Right atrium auricular region (tissue), 2 donors: ENCODE data around the gene UBN1. TPM values are rescaled to one million over a fixed set of nuclear protein-coding genes. Genes with fewer than 3 reads are reported as not detected.

Source experiments
- DNase-seq: peaks from one replicate; pipeline ENCODE4 v3.0.0-alpha.2; 2019; ENCODE audit warnings: low spot score
- H3K27ac ChIP-seq, 2 donors: fragments of 200-600 bp; sonication (generic); 1 replicate in 1 of 2; 2 replicates in 1 of 2; pipeline ENCODE4 v1.5.1; 2016 to 2019
- H3K27me3 ChIP-seq, 2 donors: fragments of 200-600 bp; sonication (generic); one replicate each; pipeline versions ENCODE4 v1.5.1 to v1.6.0; 2017 to 2019
- H3K36me3 ChIP-seq: fragments of 200-600 bp; sonication (generic); one replicate; pipeline ENCODE4 v1.5.1; 2016
- H3K4me1 ChIP-seq, 2 donors: fragments of 200-600 bp; sonication (generic); one replicate each; pipeline versions ENCODE4 v1.5.1 to v1.6.0; 2017 to 2019
- H3K4me3 ChIP-seq, 2 donors: fragments of 200-600 bp; sonication (generic); 1 replicate in 1 of 2; 2 replicates in 1 of 2; pipeline ENCODE4 v1.5.1; 2017 to 2019; ENCODE audit warnings: mild to moderate bottlenecking in 1 of 2, moderate library complexity in 1 of 2
- H3K9me3 ChIP-seq, 2 donors: fragments of 200-600 bp; sonication (generic); one replicate each; pipeline ENCODE4 v1.5.1; 2019
- CTCF ChIP-seq, 2 donors: fragments of 200-600 bp; sonication (generic); IDR thresholded peaks; one replicate each; pipeline ENCODE4 v1.5.1; 2019; ENCODE audit warnings: antibody characterized with exemption in 2 of 2
- total RNA-seq, 2 donors: library from RNA; depleted of rRNA; stranded (reverse); fragments of >200 nt; gene quantifications; one replicate each; pipeline ENCODE4 v1.1.0, GENCODE V29; 2016

Gene UBN1
- total RNA-seq, 2 donors from 2014 or later: 26.1 to 29.7 TPM

GRCh38 chr16:4897328-4897727 is 50.0 kb downstream of the UBN1 start:
- H3K4me3 ChIP-seq: no peak overlapping the region
- no peak for TF ChIP-seq CTCF (IDR thresholded peaks at IDR 0.05)
- H3K36me3 ChIP-seq: no peaks in the 10 kb centered on the region
- no peak for DNase-seq
- H3K9me3 ChIP-seq: no peaks in the 10 kb centered on the region
- H3K4me1 ChIP-seq: peaks cover 0 to 12% of the 10 kb centered on the region in 2 donors
- H3K27ac ChIP-seq: no peak overlapping the region
- no peaks in the 10 kb centered on the region for H3K27me3 ChIP-seq

GRCh38 chr16:4898811-4899473 is 51.7 kb downstream of the UBN1 start:
- Histone ChIP-seq H3K36me3 (no peaks in the 10 kb centered on the region), H3K9me3 (no peaks in the 10 kb centered on the region), H3K27me3 (no peaks in the 10 kb centered on the region), H3K27ac (no peak overlapping the region), H3K4me3 (no peak overlapping the region), H3K4me1 (no peaks in the 10 kb centered on the region)
- no peak for TF ChIP-seq CTCF (IDR thresholded peaks at IDR 0.05)
- DNase-seq: no peak

- no peak for TF ChIP-seq CTCF (IDR thresholded peaks at IDR 0.05)
- Histone ChIP-seq H3K9me3 (no peaks in the 10 kb centered on the region), H3K4me1 (no peaks in the 10 kb centered on the region), H3K4me3 (no peak overlapping the region), H3K36me3 (no peaks in the 10 kb centered on the region), H3K27me3 (no peaks in the 10 kb centered on the region), H3K27ac (no peak overlapping the region)
- DNase-seq: no peak
Observed at GRCh38 chr16:4899474-4899846, 52.2 kb downstream of the UBN1 start.

GRCh38 chr16:4900036-4900435 is 52.8 kb downstream of the UBN1 start:
- Histone ChIP-seq H3K4me3 (no peak overlapping the region), H3K4me1 (no peaks in the 10 kb centered on the region), H3K27me3 (no peaks in the 10 kb centered on the region), H3K27ac (no peak overlapping the region), H3K36me3 (no peaks in the 10 kb centered on the region), H3K9me3 (no peaks in the 10 kb centered on the region)
- no peak for DNase-seq
- no peak for TF ChIP-seq CTCF (IDR thresholded peaks at IDR 0.05)

GRCh38 chr16:4900750-4901149 is 53.5 kb downstream of the UBN1 start:
- no peak for DNase-seq
- H3K4me1 ChIP-seq: no peaks in the 10 kb centered on the region
- H3K9me3 ChIP-seq: no peaks in the 10 kb centered on the region
- no peak overlapping the region for H3K27ac ChIP-seq
- no peaks in the 10 kb centered on the region for H3K27me3 ChIP-seq
- H3K4me3 ChIP-seq: no peak overlapping the region
- no peak for TF ChIP-seq CTCF (IDR thresholded peaks at IDR 0.05)
- no peaks in the 10 kb centered on the region for H3K36me3 ChIP-seq

GRCh38 chr16:4902038-4902437 is 54.8 kb downstream of the UBN1 start:
- H3K27me3 ChIP-seq: no peaks in the 10 kb centered on the region
- no peaks in the 10 kb centered on the region for H3K9me3 ChIP-seq
- no peak overlapping the region for H3K4me3 ChIP-seq
- no peaks in the 10 kb centered on the region for H3K4me1 ChIP-seq
- H3K27ac ChIP-seq: no peak overlapping the region
- no peak for TF ChIP-seq CTCF (IDR thresholded peaks at IDR 0.05)
- no peak for DNase-seq
- no peaks in the 10 kb centered on the region for H3K36me3 ChIP-seq
